GM18909 (cell line): Measurements from ENCODE around the gene KLHL5.
"Not testable (repeated sequence)": the region's sequence is repeated elsewhere in the genome, so short reads cannot be mapped to it uniquely, and the experiment has no call there.

Experiments used
- ATAC-seq: cut with Tn5 transposase; IDR thresholded peaks from one replicate; pipeline ENCODE4 v1.9.1; 2021; ENCODE audit warnings: mild to moderate bottlenecking; ENCODE audit not compliant: unreplicated experiment, poor library complexity

Gene KLHL5

DNA sequence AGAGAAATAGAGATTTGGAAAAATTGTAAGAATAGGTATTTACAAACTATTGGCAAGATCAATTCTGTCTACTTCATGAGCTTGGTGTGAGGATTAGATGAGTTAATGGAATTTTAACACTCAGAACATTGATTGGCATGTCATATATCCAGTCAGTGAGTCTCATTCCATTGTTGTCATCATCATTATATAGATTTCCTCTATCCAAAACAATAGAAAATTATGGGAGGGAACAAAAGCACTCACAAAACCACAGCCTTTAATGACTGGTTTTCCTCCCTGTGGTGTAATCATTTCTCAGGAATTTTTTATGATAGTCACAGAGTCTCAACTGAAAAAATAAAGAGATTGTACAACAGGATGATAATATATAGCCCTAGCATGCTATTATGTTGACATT is 21.1 kb downstream of the KLHL5 start:
- ATAC-seq: no peak

DNA sequence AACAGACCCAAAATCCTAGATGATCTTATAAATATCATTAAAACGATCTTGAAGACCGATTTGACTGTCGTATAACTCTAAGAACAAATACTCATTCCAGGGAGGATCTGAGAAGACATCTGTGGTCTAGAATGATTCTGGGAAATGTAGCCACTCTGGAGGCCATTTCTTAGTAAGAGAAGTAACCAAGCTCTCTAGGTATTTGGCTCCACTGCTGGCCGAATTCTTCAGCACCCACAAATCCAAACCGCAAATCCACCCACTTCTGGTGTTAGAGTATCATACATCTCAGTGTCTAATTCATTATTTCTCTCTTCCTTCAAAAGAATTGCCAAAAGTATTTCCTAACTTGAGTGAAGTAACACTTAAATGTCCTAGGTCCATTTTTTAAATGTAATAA is 23.9 kb downstream of the KLHL5 start:
- no peak for ATAC-seq

DNA sequence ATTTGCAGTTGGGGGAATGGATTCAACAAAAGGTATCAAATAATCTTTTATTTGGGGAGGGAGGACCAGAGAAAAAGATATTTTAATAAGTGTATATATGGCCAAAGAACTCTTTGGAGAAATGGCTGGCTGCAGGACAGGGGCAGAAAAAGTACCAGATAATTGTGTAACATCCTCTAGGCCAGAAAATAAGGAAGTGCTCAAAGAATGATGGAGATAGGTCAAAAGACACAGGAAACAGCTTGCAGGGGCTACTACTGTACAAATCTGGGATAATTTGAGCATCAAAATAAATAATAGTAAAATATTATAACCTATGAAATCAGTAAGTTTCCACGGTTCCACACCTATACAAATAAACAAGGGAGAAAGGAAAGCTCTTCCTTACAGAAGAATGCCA is 34.8 kb downstream of the KLHL5 start:
- no peak for ATAC-seq

DNA sequence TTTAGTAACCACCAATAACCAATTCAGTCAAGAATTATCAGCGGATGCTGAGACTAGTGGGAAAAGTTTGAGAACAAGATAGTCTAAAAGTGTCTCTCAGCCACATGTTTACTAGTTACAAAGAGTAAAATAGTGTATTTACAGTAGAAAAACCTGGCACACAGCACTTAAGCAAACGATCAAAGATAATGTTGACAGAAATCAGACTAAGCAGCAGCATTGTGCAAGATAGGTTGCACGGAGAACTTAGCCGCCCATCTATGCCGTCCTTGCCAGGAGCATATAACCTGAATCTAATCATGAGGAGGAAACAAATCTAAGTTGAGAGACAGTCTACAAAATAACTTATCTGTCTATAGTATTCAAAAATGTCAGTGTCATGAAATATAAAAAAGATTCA is 35.3 kb downstream of the KLHL5 start:
- ATAC-seq: no peak

DNA sequence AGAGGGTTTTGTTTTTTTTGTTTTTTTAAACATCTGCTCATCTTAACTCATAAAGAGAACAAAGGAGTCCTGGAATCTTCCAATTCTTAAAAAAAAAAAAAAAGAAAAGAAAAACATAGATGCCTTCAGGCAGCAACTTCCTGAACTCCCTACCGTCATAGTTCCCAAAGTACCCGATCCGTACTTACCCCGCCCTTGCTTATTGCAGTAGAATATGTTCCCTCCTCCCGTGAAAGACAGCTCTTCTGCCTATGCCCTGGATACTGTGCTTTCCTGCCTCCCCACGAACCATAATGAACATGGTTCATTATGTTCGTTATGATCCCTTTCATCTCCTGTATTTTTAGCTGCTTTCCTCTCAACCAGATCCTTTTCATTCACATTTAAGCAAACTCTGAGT is 40.3 kb downstream of the KLHL5 start:
- ATAC-seq: no peak

DNA sequence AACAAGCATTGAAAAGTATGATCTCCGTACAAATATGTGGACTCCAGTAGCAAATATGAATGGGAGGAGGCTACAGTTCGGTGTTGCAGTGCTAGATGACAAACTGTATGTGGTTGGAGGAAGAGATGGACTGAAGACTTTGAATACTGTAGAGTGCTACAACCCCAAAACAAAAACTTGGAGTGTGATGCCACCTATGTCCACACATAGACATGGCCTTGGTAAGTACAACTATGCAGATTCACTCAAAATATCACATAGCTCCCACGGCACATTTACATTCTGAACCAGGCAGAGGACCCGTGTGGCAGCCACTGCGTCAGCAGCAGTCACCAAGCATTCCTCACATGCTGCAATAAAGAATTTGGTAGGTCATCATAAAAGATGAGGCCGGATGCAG is 41.3 kb downstream of the KLHL5 start:
- no peak for ATAC-seq

DNA sequence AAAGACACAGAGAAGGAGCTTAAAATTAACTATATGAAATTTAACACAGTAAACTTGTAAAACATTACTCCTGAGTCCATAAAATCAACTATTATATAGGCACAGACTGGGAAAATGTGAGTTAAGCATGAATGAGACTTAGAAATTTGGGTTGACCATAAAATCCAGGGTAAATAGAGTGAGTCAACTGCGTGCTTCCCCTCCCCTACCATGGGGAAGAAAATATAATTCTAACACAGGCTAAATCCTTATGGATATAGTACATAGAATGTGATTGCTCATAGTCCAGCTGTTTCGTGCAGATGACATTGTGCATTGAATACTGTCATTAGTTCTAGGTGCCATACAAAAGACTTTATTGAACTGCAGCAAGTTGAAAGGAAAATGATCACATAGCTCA is 42.2 kb downstream of the KLHL5 start:
- no peak for ATAC-seq

DNA sequence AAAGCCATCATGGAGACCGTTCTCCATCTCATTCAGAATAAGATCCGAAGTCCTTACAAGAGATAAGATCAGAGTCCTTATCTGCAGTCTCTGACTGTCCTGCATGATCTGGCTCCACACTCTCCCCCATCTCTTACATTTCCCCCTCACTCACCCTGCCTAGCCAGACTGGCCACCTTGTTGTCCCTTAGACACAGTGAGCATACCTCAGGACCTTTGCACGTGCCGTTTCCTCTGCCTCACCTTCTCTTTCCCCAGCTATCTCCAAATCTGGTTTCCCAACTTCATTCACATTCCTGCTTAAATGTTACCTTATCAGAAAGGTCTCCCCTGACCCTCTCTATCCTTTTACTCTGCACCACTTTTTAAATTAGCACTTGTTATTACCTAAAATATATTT is 44.0 kb downstream of the KLHL5 start:
- ATAC-seq: no peak

DNA sequence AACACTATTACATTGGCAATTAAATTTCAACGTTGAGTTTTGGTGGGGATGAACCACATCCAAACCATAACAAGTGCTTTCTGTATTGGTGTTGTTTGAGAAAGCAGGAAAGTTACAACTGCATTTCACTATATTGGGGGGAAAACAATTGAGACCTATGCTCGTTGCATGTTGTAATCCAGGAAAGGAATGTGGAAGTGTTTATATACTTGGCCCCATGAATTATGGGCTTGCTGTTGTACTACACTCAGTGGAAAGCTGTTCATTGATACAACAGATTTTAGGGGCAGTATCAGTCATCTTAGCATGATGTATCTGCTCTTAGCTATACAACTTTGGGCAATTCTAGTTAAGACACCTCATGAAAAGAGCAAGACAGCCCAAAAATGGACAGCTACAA is 52.4 kb downstream of the KLHL5 start:
- ATAC-seq: no peak

DNA sequence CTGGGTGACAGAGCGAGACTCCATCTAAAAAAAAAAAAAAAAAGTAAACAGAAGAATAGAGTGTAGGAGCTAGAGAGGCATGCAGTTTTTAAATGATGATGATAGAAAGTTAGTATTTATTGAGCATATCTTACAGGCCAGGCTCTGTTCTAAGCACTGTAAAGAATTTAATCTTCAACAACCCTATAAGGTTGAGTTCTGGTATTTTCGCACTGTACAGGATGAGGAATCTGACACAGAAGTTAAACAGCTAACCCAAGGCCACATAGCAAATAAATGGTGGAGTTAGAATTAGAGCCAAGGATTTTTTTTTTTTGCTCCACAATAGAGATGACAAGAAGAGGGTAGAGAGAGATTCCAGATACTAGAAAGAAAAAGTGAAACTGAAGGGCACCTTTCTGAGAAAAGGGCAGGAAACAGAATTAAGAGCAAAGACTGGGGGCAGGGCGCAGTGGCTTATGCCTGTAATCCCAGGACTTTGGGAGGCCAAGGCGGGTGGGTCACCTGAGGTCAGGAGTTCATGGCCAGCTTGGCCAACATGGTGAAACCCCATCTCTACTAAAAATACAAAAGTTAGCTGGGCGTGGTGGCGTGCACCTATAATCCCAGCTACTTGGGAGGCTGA is 56.1 kb downstream of the KLHL5 start:
- no peak for ATAC-seq

DNA sequence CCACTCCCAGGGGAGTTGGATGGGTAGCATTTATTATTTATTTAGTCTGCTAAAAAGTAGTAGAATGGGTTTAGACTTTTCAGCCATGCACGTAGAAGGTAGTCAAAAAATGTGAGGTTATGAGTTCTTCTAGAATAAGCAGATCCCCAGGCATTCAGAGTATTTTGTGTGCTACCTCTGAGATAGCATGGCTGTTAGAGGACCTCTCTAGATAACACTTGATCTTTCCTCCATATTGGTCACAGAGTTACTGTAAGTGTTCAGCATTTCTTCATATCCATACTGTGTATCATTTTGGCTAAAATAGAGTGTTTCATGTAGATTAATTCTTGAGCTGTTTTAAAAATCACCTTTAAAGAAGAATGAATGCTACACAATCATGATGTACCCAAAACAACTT is 58.4 kb downstream of the KLHL5 start:
- no peak for ATAC-seq

DNA sequence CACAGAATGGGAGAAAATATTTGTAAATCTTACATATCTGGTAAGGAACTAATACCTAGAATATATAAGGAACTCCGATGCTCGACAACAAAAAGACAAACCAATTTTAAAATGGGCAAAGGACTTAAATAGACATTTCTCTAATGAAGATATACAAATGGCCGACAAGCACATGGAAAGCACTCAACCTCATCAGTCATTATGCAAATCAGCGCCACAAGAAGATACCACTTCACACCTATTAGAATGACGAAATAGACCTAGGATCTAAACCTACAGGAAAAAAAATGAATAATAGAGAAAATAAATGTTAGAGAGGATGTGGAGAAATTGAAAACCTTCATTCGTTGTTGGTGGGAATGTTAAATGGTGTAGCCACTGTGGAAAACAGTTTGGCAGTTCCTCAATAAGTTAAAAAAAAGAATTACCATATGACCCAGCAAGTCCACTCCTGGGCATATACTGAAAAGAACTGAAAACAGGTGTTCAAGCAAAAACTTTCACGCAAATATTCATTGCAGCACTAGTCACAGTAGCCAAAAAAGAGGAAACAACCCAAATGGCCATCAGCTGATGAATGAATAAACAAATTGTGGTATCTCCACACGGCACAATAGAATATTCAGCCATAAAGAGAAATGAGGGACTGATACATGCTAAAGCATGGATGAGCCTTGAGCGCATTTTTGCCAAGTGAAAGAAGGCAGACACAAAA is 63.0 kb downstream of the KLHL5 start:
- peak; percentile 85 for ATAC-seq

DNA sequence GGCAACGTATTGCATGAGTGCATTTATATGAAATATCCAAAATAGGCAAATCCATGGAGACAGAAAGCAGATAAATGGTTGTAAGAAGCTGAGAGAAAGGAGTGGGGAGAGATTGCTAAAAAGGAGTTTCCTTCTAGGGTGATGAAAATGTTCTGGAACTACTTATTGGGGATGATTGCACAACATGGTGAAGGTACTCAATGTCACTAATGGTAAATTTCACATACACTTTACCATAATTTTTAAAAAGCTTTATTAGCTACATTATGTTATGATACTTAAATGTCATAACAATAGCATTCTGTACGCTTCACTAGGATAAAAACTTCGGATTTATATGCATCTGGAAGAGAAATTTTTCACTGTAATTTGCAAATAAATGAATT is 63.6 kb downstream of the KLHL5 start:
- peak; percentile 6 for ATAC-seq

DNA sequence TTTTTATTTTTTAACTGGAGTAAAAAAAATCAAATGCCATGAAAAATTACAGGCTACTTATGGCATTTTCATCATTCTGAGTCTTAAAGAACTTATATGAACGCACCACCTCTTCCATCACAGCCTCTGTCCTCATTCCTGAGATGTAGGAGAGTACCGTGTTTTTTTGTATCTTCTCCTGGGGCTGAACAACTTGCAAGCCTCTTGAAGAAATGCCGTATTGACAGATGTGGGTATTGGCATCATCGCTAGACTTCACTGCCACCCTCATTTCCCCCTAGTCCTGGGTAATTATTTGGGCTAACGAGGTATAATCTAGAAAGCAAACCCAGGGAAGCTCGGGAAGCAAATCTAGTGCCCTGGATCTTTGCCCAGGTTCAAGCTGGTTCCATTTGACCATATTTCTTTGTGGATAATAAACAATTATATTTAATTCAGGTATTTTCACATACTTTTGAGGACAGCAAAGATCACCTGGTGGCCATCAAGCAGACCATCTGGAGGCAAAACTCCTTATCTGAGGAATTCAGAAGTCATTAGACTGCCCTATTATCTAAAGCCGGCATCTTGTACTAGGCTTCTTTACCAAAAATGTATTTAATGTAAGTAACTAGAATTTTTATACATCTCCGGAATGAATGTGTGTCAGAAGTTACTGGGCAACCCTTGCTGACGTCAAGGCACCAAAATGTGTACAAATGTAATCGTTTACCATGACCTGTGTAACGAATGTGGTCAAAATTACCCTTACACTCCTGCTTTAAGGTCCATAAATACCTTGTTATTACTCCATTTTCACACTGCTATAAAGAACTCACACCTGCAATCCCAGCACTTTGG is 64.4 kb downstream of the KLHL5 start:
- ATAC-seq: no peak

DNA sequence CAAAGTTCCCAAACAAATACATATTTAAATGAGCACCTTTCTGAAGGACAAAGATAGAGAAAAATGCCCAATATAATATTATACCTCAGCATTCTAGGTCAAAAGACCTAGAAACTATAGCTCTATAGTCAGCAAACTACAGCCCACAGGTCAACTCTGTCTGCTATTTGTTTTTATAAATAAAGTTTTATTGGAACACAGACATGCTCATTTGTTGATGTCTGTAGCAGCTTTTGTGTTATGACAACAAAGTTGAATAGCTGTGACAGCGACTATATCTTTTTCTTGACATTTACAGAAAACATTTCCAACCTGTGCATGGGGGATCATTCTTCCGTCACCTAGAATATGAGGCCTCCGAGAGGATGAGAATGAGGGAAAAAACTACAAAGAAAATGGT is 71.6 kb downstream of the KLHL5 start:
- ATAC-seq: no peak

DNA sequence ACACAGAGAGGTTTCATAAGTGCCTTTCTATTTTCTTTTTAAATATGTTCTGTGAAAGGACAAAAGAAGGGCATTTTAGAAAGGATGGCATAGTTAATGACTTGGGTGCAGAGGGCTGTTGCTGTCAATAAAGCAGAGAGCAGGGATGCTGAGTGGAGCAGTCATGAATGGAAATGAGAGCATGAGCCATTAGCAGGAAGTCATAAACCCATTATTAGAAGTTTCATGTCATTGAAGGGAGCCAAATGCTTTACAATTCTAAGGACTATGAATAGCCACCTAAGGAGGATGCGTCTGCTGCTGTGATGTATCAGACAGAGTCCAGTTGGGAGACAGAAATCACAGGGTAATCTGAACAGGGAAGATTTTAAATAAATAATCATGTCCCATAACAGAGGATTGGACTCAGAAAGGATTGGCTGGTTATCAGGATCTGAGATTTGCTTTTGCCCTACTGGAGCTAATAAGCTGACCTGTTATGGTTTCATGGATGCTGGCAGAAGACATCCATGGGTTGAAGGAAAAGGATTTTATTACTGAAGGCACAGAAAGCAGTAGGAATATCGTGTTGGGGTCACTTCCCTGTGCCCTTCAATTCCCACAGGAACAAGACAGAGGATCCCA is 72.8 kb downstream of the KLHL5 start:
- ATAC-seq: no peak

DNA sequence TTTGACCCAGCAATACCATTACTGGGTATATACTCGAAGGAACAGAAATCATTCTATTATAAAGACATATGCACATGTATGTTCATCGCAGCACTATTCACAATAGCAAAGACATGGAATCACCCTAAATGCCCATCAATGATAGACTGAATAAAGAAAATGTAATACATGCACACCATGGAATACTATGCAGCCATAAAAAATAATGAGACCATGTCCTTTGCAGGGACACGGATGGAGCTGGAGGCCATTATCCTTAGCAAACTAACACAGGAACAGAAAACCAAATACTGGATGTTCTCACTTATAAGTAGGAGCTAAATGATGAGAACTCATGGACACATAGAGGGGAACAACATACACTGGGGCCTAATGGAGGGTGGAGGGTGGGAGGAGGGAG is 76.2 kb downstream of the KLHL5 start:
- ATAC-seq: not testable (repeated sequence)

DNA sequence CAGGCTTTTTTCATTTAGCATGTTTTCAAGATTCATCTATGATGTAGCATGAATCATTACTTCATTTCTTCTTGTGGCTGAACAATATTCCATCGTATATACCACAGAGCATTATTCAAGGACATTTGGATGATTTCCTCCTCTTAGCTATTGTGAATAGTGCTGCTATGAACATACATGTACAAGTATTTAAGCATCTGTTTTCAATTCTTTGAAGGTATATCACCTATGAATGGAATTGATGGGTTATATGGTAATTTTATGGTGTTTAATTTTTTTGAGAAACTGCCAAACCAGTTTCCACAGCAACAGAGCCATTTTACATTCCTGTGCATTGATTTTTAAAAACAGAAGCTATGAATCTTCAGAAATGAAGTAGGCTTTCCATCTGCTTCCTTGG is 84.2 kb downstream of the KLHL5 start:
- ATAC-seq: no peak

DNA sequence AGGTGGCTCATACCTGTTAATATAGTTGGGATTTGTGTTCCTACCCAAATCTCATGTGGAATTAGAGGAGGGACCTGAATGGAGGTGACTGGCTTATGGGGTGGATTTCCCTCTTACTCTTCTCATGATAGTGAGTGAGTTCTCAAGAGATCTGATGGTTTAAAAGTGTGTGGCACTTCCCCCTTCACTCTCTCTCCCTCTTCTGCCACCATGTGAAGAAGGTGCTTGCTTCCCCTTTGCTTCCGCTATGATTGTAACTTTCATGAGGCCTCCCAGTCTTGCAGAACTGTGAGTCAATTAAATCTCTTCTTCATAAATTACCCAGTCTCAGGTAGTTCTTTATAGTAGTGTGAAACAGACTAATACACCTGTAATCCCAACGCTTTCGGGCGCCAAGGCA is 92.0 kb downstream of the KLHL5 start:
- ATAC-seq: no peak

DNA sequence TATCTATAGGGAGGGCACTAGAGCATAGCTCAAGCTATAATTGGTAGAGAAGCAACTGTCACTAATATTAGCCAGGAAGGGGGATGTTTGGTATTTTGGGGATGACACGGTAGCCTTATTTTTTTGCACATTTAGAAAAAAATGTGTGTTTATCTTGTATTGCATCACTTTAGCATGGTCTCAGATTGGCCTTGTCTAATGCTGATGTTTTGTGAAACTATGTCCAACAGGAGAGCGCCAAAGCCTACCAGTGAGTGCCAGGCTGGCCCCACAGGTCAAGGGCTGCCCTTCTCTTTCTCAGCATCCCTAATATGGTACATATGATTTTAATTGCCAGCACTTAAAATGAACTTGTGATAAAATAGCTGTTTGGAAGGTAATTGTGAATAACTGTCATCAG is 95.5 kb downstream of the KLHL5 start:
- no peak for ATAC-seq

DNA sequence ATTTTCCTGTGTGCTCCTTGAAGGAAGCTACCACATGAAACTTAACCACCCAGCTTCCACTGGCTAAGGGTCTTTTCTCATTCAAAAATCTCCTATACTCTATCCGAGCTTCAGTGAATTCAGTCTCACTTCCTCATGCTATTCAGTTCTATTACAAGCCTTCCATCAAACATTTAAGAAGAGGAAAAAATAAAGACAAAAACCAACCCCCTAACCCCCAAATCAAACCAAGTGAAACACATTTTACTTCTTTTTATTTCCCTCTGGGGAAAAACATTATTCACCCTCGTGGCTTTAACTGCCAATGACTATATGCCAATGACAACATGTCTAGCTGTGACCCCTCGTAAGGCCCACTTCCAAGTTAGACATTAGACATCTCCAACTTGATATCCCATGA is 104.1 kb downstream of the KLHL5 start:
- ATAC-seq: no peak
